ENCODE data around the gene CDC34. TPM values are rescaled to one million over a fixed set of nuclear protein-coding genes. Genes with fewer than 3 reads are reported as not detected.
"Not testable (repeated sequence)": the region's sequence is repeated elsewhere in the genome, so short reads cannot be mapped to it uniquely, and the experiment has no call there.

CDC34 gene
- total RNA-seq, 1 donor, result 31.0 TPM

DNA sequence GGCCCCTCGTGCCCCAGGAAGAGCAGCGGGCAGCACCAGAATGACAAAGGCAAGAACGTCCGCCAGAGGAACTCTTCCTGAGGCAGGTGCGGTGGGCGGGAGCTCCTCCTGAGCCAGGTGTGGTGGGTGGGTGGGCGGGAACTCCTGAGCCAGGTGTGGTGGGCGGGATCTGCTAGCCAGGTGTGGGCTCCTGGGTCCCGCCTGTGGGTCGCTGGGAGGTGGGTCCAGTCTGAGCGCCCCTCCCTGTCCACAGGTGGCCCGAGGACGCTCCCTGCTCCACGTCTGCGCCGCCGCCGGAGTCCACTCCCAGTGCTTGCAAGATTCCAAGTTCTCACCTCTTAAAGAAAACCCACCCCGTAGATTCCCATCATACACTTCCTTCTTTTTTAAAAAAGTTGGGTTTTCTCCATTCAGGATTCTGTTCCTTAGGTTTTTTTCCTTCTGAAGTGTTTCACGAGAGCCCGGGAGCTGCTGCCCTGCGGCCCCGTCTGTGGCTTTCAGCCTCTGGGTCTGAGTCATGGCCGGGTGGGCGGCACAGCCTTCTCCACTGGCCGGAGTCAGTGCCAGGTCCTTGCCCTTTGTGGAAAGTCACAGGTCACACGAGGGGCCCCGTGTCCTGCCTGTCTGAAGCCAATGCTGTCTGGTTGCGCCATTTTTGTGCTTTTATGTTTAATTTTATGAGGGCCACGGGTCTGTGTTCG is 51.1 kb downstream of the CDC34 start:
- H3K4me3 ChIP-seq (ENCODE audit: low read depth, low read length), result no peak overlapping the region
- TF ChIP-seq, protein P1, sequence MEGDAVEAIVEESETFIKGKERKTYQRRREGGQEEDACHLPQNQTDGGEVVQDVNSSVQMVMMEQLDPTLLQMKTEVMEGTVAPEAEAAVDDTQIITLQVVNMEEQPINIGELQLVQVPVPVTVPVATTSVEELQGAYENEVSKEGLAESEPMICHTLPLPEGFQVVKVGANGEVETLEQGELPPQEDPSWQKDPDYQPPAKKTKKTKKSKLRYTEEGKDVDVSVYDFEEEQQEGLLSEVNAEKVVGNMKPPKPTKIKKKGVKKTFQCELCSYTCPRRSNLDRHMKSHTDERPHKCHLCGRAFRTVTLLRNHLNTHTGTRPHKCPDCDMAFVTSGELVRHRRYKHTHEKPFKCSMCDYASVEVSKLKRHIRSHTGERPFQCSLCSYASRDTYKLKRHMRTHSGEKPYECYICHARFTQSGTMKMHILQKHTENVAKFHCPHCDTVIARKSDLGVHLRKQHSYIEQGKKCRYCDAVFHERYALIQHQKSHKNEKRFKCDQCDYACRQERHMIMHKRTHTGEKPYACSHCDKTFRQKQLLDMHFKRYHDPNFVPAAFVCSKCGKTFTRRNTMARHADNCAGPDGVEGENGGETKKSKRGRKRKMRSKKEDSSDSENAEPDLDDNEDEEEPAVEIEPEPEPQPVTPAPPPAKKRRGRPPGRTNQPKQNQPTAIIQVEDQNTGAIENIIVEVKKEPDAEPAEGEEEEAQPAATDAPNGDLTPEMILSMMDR (IDR thresholded peaks at IDR 0.05; ENCODE audit: insufficient read depth, low read length), result no peak
- DNase-seq (ENCODE audit: low read depth), result no peak

DNA sequence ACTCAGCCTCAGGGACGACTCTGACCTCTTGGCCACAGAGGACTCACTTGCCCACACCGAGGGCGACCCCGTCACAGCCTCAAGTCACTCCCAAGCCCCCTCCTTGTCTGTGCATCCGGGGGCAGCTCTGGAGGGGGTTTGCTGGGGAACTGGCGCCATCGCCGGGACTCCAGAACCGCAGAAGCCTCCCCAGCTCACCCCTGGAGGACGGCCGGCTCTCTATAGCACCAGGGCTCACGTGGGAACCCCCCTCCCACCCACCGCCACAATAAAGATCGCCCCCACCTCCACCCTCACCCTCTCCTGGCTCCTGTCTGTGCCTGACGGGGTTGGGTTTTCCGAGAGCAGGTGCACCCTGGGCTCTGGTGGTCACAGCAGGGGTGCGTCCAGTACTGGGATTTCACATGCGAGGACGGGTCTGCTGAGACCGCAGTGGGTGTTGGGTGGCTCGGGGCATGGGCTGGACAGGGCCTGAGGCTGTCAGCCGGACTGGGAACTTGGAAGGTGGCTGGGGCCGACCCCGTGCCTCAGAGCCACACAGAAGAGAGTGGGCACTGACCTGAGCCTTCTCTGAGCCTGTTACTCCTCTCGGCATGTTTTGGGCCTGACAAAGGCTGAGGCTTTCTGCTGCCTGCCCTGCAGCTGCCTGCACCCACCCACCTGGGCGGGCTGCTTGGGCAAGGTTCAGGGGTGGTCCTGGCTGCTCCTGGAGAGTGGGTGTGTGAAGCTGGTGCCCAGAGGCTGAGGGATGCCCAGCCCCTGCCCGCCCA is 51.8 kb downstream of the CDC34 start:
- H3K4me3 ChIP-seq (ENCODE audit: low read depth, low read length), result no peak overlapping the region
- TF ChIP-seq, protein P1 (IDR thresholded peaks at IDR 0.05; ENCODE audit: insufficient read depth, low read length), result no peak
- no peak for DNase-seq (ENCODE audit: low read depth)

DNA sequence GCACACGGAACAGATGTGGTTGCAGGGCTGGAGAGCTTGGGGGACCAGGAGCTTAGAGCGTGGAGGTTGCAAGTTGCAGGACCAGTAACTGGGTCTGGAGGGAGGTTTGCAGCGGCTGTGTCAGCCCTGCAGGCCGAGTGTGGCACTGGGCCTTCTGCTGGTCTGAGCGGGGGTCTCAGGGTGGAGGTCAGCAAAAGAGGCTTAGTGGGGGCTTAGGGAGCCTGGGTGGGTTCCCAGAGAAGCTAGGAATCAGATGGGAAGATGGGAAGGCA is 52.3 kb downstream of the CDC34 start:
- no peak overlapping the region for H3K4me3 ChIP-seq (ENCODE audit: low read depth, low read length)
- TF ChIP-seq, protein P1 (IDR thresholded peaks at IDR 0.05; ENCODE audit: insufficient read depth, low read length), result no peak
- DNase-seq (ENCODE audit: low read depth), result no peak

DNA sequence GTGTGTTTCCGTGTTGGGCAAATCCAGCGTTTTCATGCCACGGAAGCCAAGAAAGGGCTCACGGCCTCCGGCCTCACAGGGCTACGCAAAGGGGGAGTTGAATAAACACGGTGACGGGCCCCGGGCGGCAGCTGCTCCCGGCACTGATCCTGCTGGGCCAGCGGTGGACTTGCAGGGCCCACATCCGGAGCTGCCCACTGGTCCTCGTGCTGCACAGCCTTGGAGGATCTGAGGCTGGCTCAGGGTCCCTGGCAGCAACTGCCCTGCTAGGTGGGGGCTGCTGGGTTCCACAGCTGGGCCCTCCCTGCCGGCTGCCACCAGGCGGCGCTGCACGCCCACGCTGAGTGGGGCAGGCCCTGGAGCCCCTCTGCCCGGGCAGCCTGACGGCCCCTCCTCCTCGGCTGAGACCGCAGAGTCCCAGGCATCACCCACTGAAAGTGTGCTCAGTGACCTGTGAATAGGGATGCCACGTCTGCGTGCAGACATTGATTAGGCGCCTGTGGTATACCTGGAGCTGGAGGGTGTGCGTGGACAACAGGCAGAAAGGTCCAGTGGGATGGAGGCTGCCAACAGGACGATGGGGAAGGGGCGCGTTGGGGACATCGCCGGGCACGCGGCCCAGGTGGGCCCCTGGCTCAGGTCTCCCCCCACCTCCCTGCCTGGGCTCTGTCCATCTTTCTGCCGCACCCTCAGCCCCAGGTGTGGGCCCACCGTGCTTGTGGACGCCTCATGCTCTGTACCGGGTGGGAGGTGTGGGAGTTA is 52.9 kb downstream of the CDC34 start:
- DNase-seq (ENCODE audit: low read depth), result peak; percentile 20
- TF ChIP-seq, protein P1 (IDR thresholded peaks at IDR 0.05; ENCODE audit: insufficient read depth, low read length), result peak; percentile 84

DNA sequence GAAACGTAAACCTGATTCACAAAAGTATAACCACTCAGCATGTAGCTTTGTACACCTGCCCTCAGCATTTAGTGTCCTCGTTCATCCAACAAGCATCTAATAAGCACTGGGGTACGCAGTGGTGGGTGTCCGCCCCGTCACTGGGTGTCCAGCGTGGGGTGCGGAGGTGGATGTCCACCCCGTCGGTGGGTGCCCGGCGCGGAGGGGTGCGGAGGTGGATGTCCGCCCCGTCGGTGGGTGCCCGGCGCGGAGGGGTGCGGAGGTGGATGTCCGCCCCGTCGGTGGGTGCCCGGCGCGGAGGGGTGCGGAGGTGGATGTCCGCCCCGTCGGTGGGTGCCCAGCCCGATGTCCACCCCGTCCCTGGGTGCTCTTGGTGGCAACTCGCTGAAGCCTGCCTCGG is 53.6 kb downstream of the CDC34 start:
- not testable (repeated sequence) for H3K4me3 ChIP-seq (ENCODE audit: low read depth, low read length); DNase-seq (ENCODE audit: low read depth)

More for the DNA sequence above, 52.9 kb downstream of the CDC34 start:
- no peak overlapping the region for H3K4me3 ChIP-seq (ENCODE audit: low read depth, low read length)

DNA sequence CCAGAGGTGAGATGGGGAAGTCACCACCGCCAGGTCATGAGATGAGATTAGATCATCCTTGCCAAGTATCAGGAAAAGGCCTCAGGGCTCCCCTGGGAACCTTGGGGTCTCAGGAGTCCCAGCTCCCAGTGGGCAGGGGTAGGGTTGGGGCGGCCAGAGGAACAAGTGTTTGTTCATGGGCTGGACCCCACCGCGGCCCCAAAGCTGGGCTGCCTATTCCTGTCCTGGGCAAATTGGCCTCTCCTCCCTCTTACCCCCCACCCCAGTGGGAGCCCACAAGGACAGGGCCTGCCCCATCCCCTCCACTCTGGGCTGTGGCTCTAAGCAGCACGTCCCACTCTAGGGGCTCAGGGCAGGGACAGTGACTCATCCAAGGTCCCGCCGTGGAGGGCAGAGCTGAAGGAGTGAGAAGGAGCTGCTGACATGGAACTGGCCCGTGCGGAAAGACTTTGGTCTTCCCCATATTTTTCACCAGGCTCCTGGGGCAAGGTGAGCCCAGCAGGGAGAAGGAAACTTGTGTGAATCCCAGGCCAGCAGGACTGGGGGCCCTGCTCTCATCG is 54.1 kb downstream of the CDC34 start:
- H3K4me3 ChIP-seq (ENCODE audit: low read depth, low read length), result no peak overlapping the region
- DNase-seq (ENCODE audit: low read depth), result no peak
- TF ChIP-seq, protein P1 (IDR thresholded peaks at IDR 0.05; ENCODE audit: insufficient read depth, low read length), result no peak
